GM18951 (cell line): ENCODE results near the gene TASP1.

Experiments used
- POLR2A ChIP-seq: IDR thresholded peaks from 4 replicates; pipeline ENCODE4 v1.6.1; 2011; ENCODE audit warnings: mild to moderate bottlenecking; ENCODE audit not compliant: insufficient read length, insufficient read depth; ENCODE audit errors: extremely low read depth
- in situ Hi-C: fragments of 300-500 bp; cut with MboI; formaldehyde crosslinking; loops from one replicate; pipeline ENCODE4 v1.12.0; 2022; ENCODE audit warnings: low sequenced_read_pairs, mixed read lengths, inconsistent platforms; ENCODE audit not compliant: unreplicated experiment

TASP1 gene

GRCh38 chr20:13478366-13478765, 160.4 kb downstream of the TASP1 start:
- no peak for TF ChIP-seq POLR2A
- in situ Hi-C loops, result no loop called here

- in situ Hi-C loops, result no loop called here
- no peak for TF ChIP-seq POLR2A
Measured at GRCh38 chr20:13474467-13474866, 164.3 kb downstream of the TASP1 start.

DNA sequence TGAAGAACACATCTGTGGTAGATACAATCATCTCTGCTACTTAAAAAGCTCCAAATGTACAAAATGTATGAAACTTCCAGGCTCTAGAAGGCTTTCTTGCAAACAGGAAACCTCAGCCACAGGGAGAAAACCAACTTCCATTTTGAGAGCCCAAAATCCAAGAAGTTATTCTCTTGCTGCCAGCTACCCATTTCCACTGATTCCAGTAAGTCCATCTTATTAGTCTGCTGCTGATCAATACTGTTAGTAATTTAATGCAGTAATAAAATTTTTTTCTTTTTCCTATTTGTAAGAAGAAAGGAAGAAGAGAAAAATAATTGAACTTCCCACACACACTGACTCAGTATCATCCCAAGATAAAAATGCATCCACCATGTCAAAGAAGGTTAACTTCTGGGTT, 169.5 kb downstream of the TASP1 start:
- no peak for TF ChIP-seq POLR2A
- in situ Hi-C loops, result no loop called here

DNA sequence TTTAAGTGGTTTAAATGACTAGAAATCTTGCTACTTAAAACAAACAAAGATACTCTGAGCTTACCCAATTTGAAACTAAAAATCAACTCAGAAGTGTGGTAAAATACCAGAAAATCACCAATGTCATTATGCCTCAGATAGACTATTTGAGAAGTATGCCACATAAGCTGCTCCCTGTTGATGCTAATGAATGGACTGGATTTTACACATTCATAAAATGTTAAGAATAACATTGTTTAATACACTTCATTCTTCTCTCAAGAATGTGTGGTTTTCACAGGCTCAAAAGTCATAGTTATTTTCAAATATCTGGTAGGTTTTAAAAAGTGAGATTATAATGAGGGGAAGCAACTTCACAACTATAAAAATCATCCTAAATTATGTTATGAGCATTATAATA, 170.6 kb downstream of the TASP1 start:
- in situ Hi-C loops, result no loop called here
- no peak for TF ChIP-seq POLR2A

- no peak for TF ChIP-seq POLR2A
- in situ Hi-C loops, result no loop called here
Measured at GRCh38 chr20:13464702-13465101, 174.0 kb downstream of the TASP1 start.

DNA sequence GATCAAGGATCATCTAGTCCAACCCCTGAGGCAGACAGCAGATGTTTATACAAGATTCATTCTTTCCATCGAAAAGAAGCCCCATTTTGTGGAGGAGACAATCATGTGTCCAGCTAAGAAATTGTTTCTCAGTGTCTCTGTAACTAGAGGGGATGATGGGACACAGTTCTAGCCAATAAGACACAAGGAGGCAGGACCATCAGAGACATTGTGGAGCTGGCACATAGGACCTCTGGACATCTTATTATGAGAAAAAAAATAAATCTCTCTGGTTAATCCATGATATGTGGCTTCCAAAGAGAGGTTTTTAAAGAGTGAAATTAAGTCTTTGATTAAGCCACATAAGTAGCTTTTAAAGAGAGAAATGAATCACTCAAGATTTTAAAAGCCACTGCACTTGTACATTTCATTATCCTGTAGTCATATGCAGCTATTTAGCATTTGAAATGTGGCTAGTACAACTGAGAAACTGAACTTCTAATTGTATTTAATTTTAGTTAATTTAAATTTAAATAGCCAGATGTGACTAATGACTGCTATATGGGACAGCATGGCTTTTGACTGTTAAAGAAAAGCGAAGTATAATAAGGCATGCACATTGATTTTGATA, 176.8 kb downstream of the TASP1 start:
- in situ Hi-C loops, result no loop called here
- TF ChIP-seq POLR2A, result no peak

DNA sequence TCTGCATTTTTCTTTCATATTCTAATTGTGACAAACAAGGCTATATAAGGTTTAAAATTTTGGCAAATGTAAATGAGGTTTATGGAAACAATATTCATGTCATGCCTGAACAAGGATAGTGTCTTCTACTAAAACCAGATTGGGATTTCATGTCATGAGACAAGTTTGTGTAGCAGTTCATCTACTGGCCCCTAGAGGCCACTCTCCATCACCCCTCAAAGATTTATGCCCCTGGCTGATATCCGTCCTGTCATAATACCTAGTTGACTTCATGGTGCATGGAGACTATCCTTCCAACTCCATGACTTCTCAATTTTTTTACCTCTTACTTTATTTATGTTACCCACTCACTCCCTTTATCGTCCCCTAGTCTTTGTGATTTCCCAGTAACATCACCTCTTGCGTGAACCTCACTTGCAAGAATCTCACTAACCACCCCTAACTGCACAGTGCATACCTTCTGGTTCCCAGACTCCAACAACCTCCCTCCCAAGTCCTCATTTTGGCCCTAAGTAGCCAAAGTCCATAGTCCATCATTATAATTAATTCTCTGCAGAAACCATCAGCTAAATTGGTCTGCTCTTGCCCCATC, 179.8 kb downstream of the TASP1 start:
- in situ Hi-C loops, result no loop called here

DNA sequence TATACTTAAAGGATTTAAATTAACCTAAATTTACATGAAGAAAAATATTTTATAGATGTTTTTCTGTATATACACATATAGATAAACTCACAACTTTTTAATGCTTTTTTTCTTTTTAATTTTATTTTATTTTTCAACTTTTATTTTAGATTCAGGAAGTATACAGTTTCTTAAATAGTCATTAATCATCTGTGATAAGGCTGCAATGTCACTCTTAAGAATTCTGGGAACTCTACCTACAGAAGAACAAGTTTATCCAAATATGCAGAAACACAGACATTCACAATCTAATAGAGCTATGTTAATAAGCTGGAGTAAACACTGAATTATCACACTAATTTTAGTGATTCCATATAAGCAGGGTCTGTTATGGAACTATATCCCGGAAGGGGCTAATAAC, 181.2 kb downstream of the TASP1 start:
- TF ChIP-seq POLR2A, result no peak
- in situ Hi-C loops, result no loop called here

More for the DNA sequence above, 179.8 kb downstream of the TASP1 start:
- TF ChIP-seq POLR2A, result no peak

DNA sequence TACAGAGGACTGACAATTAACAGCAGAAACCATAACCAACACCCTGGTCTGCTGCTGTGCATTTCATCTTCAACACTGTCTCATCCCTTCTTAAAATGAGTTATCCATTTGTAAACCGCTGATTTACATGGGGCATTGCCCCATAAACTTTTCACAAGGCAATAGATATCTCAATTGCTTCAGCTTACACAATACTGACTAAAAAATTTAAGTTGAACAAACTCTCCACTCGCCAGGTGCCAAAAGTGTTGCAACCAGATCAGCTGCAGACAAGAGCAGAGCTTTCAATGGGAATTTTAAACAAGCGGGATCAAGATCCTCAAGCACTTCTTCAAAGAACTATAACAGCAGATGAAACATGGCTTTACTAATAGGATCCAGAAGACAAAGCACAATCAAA, 183.0 kb downstream of the TASP1 start:
- in situ Hi-C loops, result no loop called here
- no peak for TF ChIP-seq POLR2A

GRCh38 chr20:13453367-13453766, 185.4 kb downstream of the TASP1 start:
- in situ Hi-C loops, result no loop called here
- TF ChIP-seq POLR2A, result no peak

GRCh38 chr20:13452470-13453124, 186.1 kb downstream of the TASP1 start:
- in situ Hi-C loops, result no loop called here
- TF ChIP-seq POLR2A, result no peak

DNA sequence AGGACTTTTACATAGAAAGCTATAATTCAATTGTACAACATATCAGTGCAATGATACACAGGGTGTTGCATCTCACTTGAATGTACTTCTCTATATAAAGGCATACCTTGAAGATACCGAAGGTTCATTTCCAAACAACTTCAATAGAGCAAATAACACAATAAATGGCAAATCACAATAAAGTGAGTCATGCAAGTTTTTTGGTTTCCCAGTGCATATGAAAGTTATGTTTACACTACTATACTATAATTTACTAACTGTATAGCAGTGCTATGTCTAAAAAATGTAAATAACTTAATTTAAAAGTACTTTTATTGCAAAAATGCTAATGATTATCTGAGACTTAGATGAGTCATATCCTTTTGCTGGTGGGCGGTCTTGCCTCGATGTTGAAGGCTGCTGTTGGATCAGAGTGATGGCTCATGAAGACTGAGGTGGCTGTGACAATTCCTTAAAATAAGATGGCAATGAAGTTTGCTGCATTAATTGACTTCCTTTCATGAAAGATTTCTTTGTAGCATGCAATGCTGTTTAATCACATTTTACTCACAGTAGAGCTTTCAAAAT, 188.8 kb downstream of the TASP1 start:
- in situ Hi-C loops, result no loop called here
- no peak for TF ChIP-seq POLR2A

DNA sequence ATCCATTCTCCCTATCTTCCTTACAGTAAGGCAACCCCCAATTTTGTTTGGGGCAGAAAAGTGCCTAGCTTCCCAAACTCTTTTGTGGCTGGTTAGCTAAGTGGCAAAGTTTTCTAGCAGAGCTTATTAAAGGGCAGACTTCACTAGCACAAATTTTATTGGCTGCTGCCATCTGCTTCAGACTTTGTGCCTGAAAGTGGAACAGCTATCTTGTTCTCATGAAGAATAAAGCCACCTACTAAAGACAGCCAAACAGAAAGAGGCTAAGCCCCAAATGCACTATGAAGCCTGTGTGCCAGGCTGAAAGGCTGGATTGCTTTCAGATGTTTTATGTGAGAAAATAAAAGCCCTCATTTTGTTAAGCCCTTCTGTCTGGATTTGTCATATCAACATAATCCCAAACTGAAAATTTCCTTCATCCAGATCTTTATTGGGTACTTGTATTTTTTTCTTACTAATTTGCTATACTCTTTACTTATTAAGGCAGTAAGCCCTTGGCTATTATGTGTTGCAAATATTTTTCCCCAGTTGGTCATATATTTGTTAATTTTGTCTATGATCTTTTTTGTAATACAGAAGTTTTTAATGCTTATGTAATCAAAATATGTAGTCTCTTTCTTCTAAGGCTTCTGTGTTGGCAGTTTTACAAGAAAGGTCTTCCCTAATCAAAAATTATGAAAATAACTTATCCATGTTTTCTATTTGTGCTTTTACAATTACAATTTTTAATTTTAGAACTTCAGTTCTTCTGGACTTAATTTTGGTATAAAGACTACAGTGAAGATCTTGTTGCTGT, 191.1 kb downstream of the TASP1 start:
- in situ Hi-C loops, result no loop called here
- no peak for TF ChIP-seq POLR2A
